GM23248 (cell line): ENCODE results near the gene SELENOO. TPM values are rescaled to one million over a fixed set of nuclear protein-coding genes. Genes with fewer than 3 reads are reported as not detected.

ENCODE experiments used
- DNase-seq: peaks from one replicate; pipeline ENCODE4 v3.0.0-alpha.2; 2015
- H2AFZ ChIP-seq: fragments of 200-600 bp; sonication (generic); 2 replicates; pipeline ENCODE4 v1.6.1; 2016; ENCODE audit warnings: antibody characterized with exemption
- H3F3A ChIP-seq: fragments of 200-600 bp; sonication (generic); 2 replicates; pipeline ENCODE4 v1.6.1; 2016; ENCODE audit warnings: mild to moderate bottlenecking, antibody characterized with exemption, mixed run types; ENCODE audit not compliant: insufficient read depth
- H3K27ac ChIP-seq: fragments of 200-600 bp; sonication (generic); 2 replicates; pipeline ENCODE4 v1.5.1; 2016; ENCODE audit warnings: mild to moderate bottlenecking
- H3K27me3 ChIP-seq: fragments of 200-600 bp; sonication (generic); replicated peaks from 2 replicates; pipeline ENCODE4 v1.6.1; 2016; ENCODE audit warnings: mild to moderate bottlenecking; ENCODE audit not compliant: insufficient read depth
- H3K36me3 ChIP-seq: fragments of 200-600 bp; sonication (generic); 2 replicates; pipeline ENCODE4 v1.6.1; 2016; ENCODE audit warnings: low read depth, mild to moderate bottlenecking
- H3K4me1 ChIP-seq: fragments of 200-600 bp; sonication (generic); 2 replicates; pipeline ENCODE4 v1.6.1; 2016; ENCODE audit warnings: mild to moderate bottlenecking; ENCODE audit not compliant: insufficient read depth
- H3K4me2 ChIP-seq: fragments of 200-600 bp; sonication (generic); one replicate; pipeline ENCODE4 v1.6.1; 2016; ENCODE audit warnings: mild to moderate bottlenecking; ENCODE audit not compliant: unreplicated experiment
- H3K4me3 ChIP-seq: fragments of 200-600 bp; sonication (generic); 2 replicates; pipeline ENCODE4 v1.5.1; 2016; ENCODE audit warnings: mild to moderate bottlenecking
- H3K79me2 ChIP-seq: fragments of 200-600 bp; sonication (generic); 2 replicates; pipeline ENCODE4 v1.6.1; 2016; ENCODE audit warnings: mild to moderate bottlenecking; ENCODE audit not compliant: insufficient read depth
- H3K9ac ChIP-seq: fragments of 200-600 bp; sonication (generic); 2 replicates; pipeline ENCODE4 v1.6.1; 2016; ENCODE audit warnings: mild to moderate bottlenecking
- H3K9me2 ChIP-seq: fragments of 200-600 bp; sonication (generic); 2 replicates; pipeline ENCODE4 v1.6.1; 2016; ENCODE audit warnings: mixed run types, mild to moderate bottlenecking, moderate library complexity; ENCODE audit not compliant: insufficient read depth
- H3K9me3 ChIP-seq: fragments of 200-600 bp; sonication (generic); one replicate; pipeline ENCODE4 v1.6.1; 2017; ENCODE audit warnings: low read depth
- H4K20me1 ChIP-seq: fragments of 200-600 bp; sonication (generic); 2 replicates; pipeline ENCODE4 v1.6.0; 2016; ENCODE audit not compliant: insufficient read depth
- EZH2 ChIP-seq: fragments of 200-600 bp; sonication (generic); IDR thresholded peaks from 2 replicates; pipeline ENCODE4 v1.6.1; 2018; ENCODE audit warnings: antibody characterized with exemption, mild to moderate bottlenecking; ENCODE audit not compliant: insufficient read depth, poor library complexity, severe bottlenecking
- EZH2phosphoT487 ChIP-seq: fragments of 200-600 bp; sonication (generic); IDR thresholded peaks from 2 replicates; pipeline ENCODE4 v1.6.1; 2018; ENCODE audit warnings: antibody characterized with exemption, moderate library complexity, mild to moderate bottlenecking, low read depth; ENCODE audit not compliant: insufficient read depth
- WGBS, 2 experiments: methylation state at CpG; one replicate each; pipeline ENCODE4 v1.1.6; 2015 to 2017; ENCODE audit warnings: low lambda C conversion rate in 2 of 2, low coverage in 1 of 2; ENCODE audit errors: missing lambda C conversion rate in 2 of 2; 5-methylcytosine and 5-hydroxymethylcytosine counted together
- in situ Hi-C: fragments of 300-500 bp; cut with MboI; formaldehyde crosslinking; loops from 2 replicates; pipeline ENCODE4 v1.15.0; 2020
- polyA plus RNA-seq: library from polyadenylated mRNA; unstranded; fragments of >200 nt; fragmentation: Nextera tagmentation; extraction: Ambion mirVana; gene quantifications from 2 replicates; pipeline ENCODE4 v1.2.1, GENCODE V29; 2016
- total RNA-seq: library from RNA; depleted of rRNA; stranded (reverse); fragments of >200 nt; shearing (Covaris generic); gene quantifications from 2 replicates; pipeline ENCODE4 v1.2.3, GENCODE V29; 2014

SELENOO gene
- total and polyA plus RNA-seq, 2 experiments from 2014 or later, result 5.0 to 24.3 TPM

GRCh38 chr22:50220603-50221409 is 20.0 kb downstream of the SELENOO start:
- Histone ChIP-seq H3K9ac (no peak overlapping the region), H3K4me2 (no peak overlapping the region), H3K9me3 (no peaks in the 10 kb centered on the region), H3K27me3 (no peaks in the 10 kb centered on the region), H3K79me2 (no peaks in the 10 kb centered on the region), H3K4me3 (no peak overlapping the region), H3F3A (no peaks in the 10 kb centered on the region), H3K27ac (no peak overlapping the region), H3K9me2 (no peaks in the 10 kb centered on the region), H2AFZ (no peak overlapping the region), H4K20me1 (no peaks in the 10 kb centered on the region), H3K4me1 (no peaks in the 10 kb centered on the region), H3K36me3 (no peaks in the 10 kb centered on the region; the same call in 1 of the 2 replicates)
- no peak for TF ChIP-seq EZH2phosphoT487
- no peak for TF ChIP-seq EZH2
- no peak for DNase-seq
- in situ Hi-C loops, result no loop called here
- WGBS, 2 experiments, result 92 to 94% methylated on average over 34 to 45 of the region's 45 CpGs

GRCh38 chr22:50221410-50222300 is 20.8 kb downstream of the SELENOO start:
- 95 to 96% methylated on average over 18 of the region's 19 CpGs for WGBS, 2 experiments

GRCh38 chr22:50222508-50222907 is 21.7 kb downstream of the SELENOO start:
- Histone ChIP-seq H3K9me3 (no peaks in the 10 kb centered on the region), H3K9ac (no peak overlapping the region), H2AFZ (no peak overlapping the region), H3K9me2 (no peaks in the 10 kb centered on the region), H3K4me3 (no peak overlapping the region), H3K79me2 (no peaks in the 10 kb centered on the region), H3K4me2 (no peak overlapping the region), H3F3A (no peaks in the 10 kb centered on the region), H3K27me3 (no peaks in the 10 kb centered on the region), H3K4me1 (no peaks in the 10 kb centered on the region), H4K20me1 (no peaks in the 10 kb centered on the region), H3K36me3 (no peaks in the 10 kb centered on the region; the same call in 1 of the 2 replicates), H3K27ac (no peak overlapping the region)
- no peak for DNase-seq
- 91 to 93% methylated on average over 8 of the region's 8 CpGs for WGBS, 2 experiments
- no peak for TF ChIP-seq EZH2phosphoT487
- no peak for TF ChIP-seq EZH2
- in situ Hi-C loops, result no loop called here

More at GRCh38 chr22:50221410-50222300, 20.8 kb downstream of the SELENOO start:
- no peaks in the 10 kb centered on the region for H3K4me1 ChIP-seq
- H3K79me2 ChIP-seq, result no peaks in the 10 kb centered on the region
- no peaks in the 10 kb centered on the region for H4K20me1 ChIP-seq
- no peak for DNase-seq
- H3K9ac ChIP-seq, result no peak overlapping the region
- no peaks in the 10 kb centered on the region for H3F3A ChIP-seq
- no peak overlapping the region for H3K4me3 ChIP-seq
- no peak overlapping the region for H2AFZ ChIP-seq
- no peaks in the 10 kb centered on the region; the same call in 1 of the 2 replicates for H3K36me3 ChIP-seq
- no peak overlapping the region for H3K4me2 ChIP-seq
- H3K9me2 ChIP-seq, result no peaks in the 10 kb centered on the region
- H3K27ac ChIP-seq, result no peak overlapping the region
- in situ Hi-C loops, result no loop called here
- H3K9me3 ChIP-seq, result no peaks in the 10 kb centered on the region
- TF ChIP-seq EZH2phosphoT487 (no peak), EZH2 (no peak)
- H3K27me3 ChIP-seq, result no peaks in the 10 kb centered on the region

- no peaks in the 10 kb centered on the region for H4K20me1 ChIP-seq
- no peak overlapping the region for H3K9ac ChIP-seq
- in situ Hi-C loops, result no loop called here
- H3K9me3 ChIP-seq, result no peaks in the 10 kb centered on the region
- H3K27ac ChIP-seq, result no peak overlapping the region
- H3K9me2 ChIP-seq, result no peaks in the 10 kb centered on the region
- H3K79me2 ChIP-seq, result no peaks in the 10 kb centered on the region
- no peak overlapping the region for H3K4me2 ChIP-seq
- no peaks in the 10 kb centered on the region; the same call in 1 of the 2 replicates for H3K36me3 ChIP-seq
- no peak for TF ChIP-seq EZH2phosphoT487
- no peak for TF ChIP-seq EZH2
- H3K4me3 ChIP-seq, result no peak overlapping the region
- no peak overlapping the region for H2AFZ ChIP-seq
- 87 to 92% methylated on average over 16 of the region's 16 CpGs for WGBS, 2 experiments
- H3K27me3 ChIP-seq, result no peaks in the 10 kb centered on the region
- no peak for DNase-seq
- H3F3A ChIP-seq, result no peaks in the 10 kb centered on the region
- no peaks in the 10 kb centered on the region for H3K4me1 ChIP-seq
Observed at GRCh38 chr22:50224071-50224470, 23.3 kb downstream of the SELENOO start.
